Endothelial cell of umbilical vein (primary cell): ENCODE measurements around the gene ATP5MC2. TPM values are rescaled to one million over a fixed set of nuclear protein-coding genes. Genes with fewer than 3 reads are reported as not detected.

Experiments
- BruUV-seq: library from RNA; stranded (reverse); fragments of 400-500 nt; replicated peaks from 2 replicates; lab custom pipeline; 2021; lab: Mats Ljungman, UMichigan
- CTCF ChIA-PET: fragments of 300-600, 350-600 bp; sonication (Branson Sonifier 250); formaldehyde crosslinking; loops from one replicate; lab custom pipeline; 2021; ENCODE audit warnings: antibody characterized with exemption, inconsistent platforms; lab: Charles Lee
- POLR2A ChIA-PET: fragments of 300-600, 350-600 bp; sonication (Branson Sonifier 250); formaldehyde crosslinking; loops from one replicate; lab custom pipeline; 2021; ENCODE audit warnings: antibody characterized with exemption, inconsistent platforms; lab: Charles Lee
- DNase-seq: peaks from one replicate; pipeline ENCODE4 v3.0.0-alpha.2; 2011; ENCODE audit warnings: low read depth, low spot score
- FAIRE-seq: peaks from 2 replicates; lab custom pipeline; 2011; peaks lifted over from hg19 to GRCh38; lab: Jason Lieb, UNC
- H2AFZ ChIP-seq: 2 replicates; pipeline ENCODE4 v1.6.0; 2012; ENCODE audit warnings: low read depth, low read length, control low read depth, inconsistent platforms
- H3K27ac ChIP-seq: 2 replicates; pipeline ENCODE4 v1.5.1; 2011; ENCODE audit warnings: low read depth, mild to moderate bottlenecking, control low read depth, low read length, moderate library complexity; ENCODE audit not compliant: insufficient read depth
- H3K27me3 ChIP-seq, 2 experiments: 2 replicates each; pipeline versions ENCODE4 v1.6.0 to v1.6.1; 2011; ENCODE audit warnings: low read length in 2 of 2, mixed read lengths in 1 of 2; ENCODE audit not compliant: control insufficient read depth in 2 of 2, insufficient read depth in 2 of 2
- H3K36me3 ChIP-seq, 2 experiments: 2 replicates in 1 of 2; 3 replicates in 1 of 2; pipeline ENCODE4 v1.5.1; 2011; ENCODE audit warnings: low read length in 2 of 2, mild to moderate bottlenecking in 1 of 2, moderate library complexity in 1 of 2; ENCODE audit not compliant: control insufficient read depth in 2 of 2, insufficient read depth in 2 of 2; ENCODE audit errors: extremely low read depth in 1 of 2
- H3K4me1 ChIP-seq: 3 replicates; pipeline ENCODE4 v1.5.1; 2011; ENCODE audit warnings: mild to moderate bottlenecking, low read length; ENCODE audit not compliant: control insufficient read depth, insufficient read depth; ENCODE audit errors: extremely low read depth
- H3K4me2 ChIP-seq: 2 replicates; pipeline ENCODE4 v1.6.1; 2011; ENCODE audit warnings: low read length, control low read depth, mixed read lengths; ENCODE audit not compliant: insufficient read depth
- H3K4me3 ChIP-seq, 3 experiments: fragments of 200-600 bp in 1 of 3; sonication (generic), shearing (Covaris generic) in 1 of 3; replicated peaks in 1 of 3; 2 replicates each; pipeline ENCODE4 v1.5.1; 2011 to 2016; ENCODE audit warnings: control low read depth in 3 of 3, low read length in 3 of 3, mild to moderate bottlenecking in 2 of 3, inconsistent platforms in 1 of 3, low read depth in 1 of 3, moderate library complexity in 1 of 3; ENCODE audit not compliant: insufficient read depth in 1 of 3
- H3K79me2 ChIP-seq: 2 replicates; pipeline ENCODE4 v1.6.0; 2012; ENCODE audit warnings: low read length, inconsistent platforms; ENCODE audit not compliant: control insufficient read depth, insufficient read depth
- H3K9ac ChIP-seq: replicated peaks from 2 replicates; pipeline ENCODE3; 2011; ENCODE audit warnings: low read length, control low read depth; ENCODE audit not compliant: insufficient read depth; ENCODE audit errors: extremely low read depth
- H3K9me1 ChIP-seq: replicated peaks from 3 replicates; pipeline ENCODE4 v1.6.0; 2011; ENCODE audit warnings: mild to moderate bottlenecking, low read length; ENCODE audit not compliant: control insufficient read depth, insufficient read depth; ENCODE audit errors: extremely low read depth
- H3K9me3 ChIP-seq: replicated peaks from 2 replicates; pipeline ENCODE4 v1.5.1; 2012; ENCODE audit warnings: low read length, inconsistent platforms; ENCODE audit not compliant: control insufficient read depth, insufficient read depth
- H4K20me1 ChIP-seq: replicated peaks from 2 replicates; pipeline ENCODE3; 2011; ENCODE audit warnings: mild to moderate bottlenecking, low read length; ENCODE audit not compliant: control insufficient read depth, insufficient read depth; ENCODE audit errors: extremely low read depth
- EZH2 ChIP-seq: IDR thresholded peaks from 2 replicates; pipeline ENCODE4 v1.6.1; 2012; ENCODE audit warnings: borderline replicate concordance, low read depth, mild to moderate bottlenecking, moderate library complexity, low read length, inconsistent platforms; ENCODE audit not compliant: severe bottlenecking
- FOS ChIP-seq: IDR thresholded peaks from 2 replicates; pipeline ENCODE4 v1.6.1; 2011; ENCODE audit warnings: mild to moderate bottlenecking, low read length, moderate library complexity, borderline replicate concordance; ENCODE audit not compliant: insufficient read depth
- GATA2 ChIP-seq: IDR thresholded peaks from 2 replicates; pipeline ENCODE4 v1.7.0; 2011; ENCODE audit warnings: low read depth, mild to moderate bottlenecking, moderate library complexity, mixed read lengths, low read length; ENCODE audit not compliant: insufficient read length, insufficient read depth
- JUN ChIP-seq: IDR thresholded peaks from 2 replicates; pipeline ENCODE4 v1.6.1; 2011; ENCODE audit warnings: borderline replicate concordance, low read depth; ENCODE audit not compliant: insufficient read length, insufficient read depth
- MYC ChIP-seq: IDR thresholded peaks from one replicate; pipeline ENCODE4 v1.6.1; 2011; ENCODE audit warnings: mild to moderate bottlenecking, low read depth, low read length
- POLR2A ChIP-seq: IDR thresholded peaks from 2 replicates; pipeline ENCODE4 v1.6.1; 2012; ENCODE audit warnings: low read depth, mild to moderate bottlenecking, control low read depth, low read length
- POLR2AphosphoS5 ChIP-seq: IDR thresholded peaks from 2 replicates; pipeline ENCODE4 v1.6.1; 2012; ENCODE audit warnings: low read depth, mild to moderate bottlenecking, control low read depth, low read length, moderate library complexity; ENCODE audit not compliant: insufficient read depth
- dilution Hi-C: fragments of 300-500 bp; cut with MboI; formaldehyde crosslinking; loops from one replicate; pipeline ENCODE4 v1.15.0; 2019; ENCODE audit warnings: low sequenced_read_pairs; ENCODE audit not compliant: extremely low pct_ligation_motif_present
- intact Hi-C: fragments of 100-400 bp; cut with micrococcal nuclease; formaldehyde crosslinking; loops from one replicate; pipeline ENCODE4 v1.10.0; 2022
- polyA plus RNA-seq, 4 experiments: library from polyadenylated mRNA; depleted of rRNA in 3 of 4; stranded (reverse) in 3 of 4; unstranded in 1 of 4; fragments of >200 nt; gene quantifications; 2 replicates each; pipeline versions ENCODE4 v1.2.1 to v1.2.3, GENCODE V29; 2011 to 2012; ENCODE audit warnings: missing spikeins in 1 of 4
- total RNA-seq: library from RNA; stranded (reverse); gene quantifications from 2 replicates; pipeline ENCODE4 v1.2.3, GENCODE V29; 2021
- TF ChIP-seq, protein P1 (sequence below), 2 donors: IDR thresholded peaks; 1 replicate in 1 of 2; 2 replicates in 1 of 2; pipeline ENCODE4 v1.5.1; 2011; ENCODE audit warnings: low read length in 2 of 2, mild to moderate bottlenecking in 2 of 2, moderate library complexity in 2 of 2, control low read depth in 1 of 2, inconsistent platforms in 1 of 2, low read depth in 1 of 2; ENCODE audit not compliant: insufficient read depth in 1 of 2; ENCODE audit errors: extremely low read depth in 1 of 2
- TF ChIP-seq, protein P2 (sequence below): IDR thresholded peaks from 2 replicates; pipeline ENCODE4 v1.6.1; 2011; ENCODE audit not compliant: insufficient read depth, insufficient read length

ATP5MC2 gene
- total and polyA plus RNA-seq, 2 donors (not counting 3 experiments of a cell fraction or from before 2014, with no cell fraction given): 402 to 820 TPM

DNA sequence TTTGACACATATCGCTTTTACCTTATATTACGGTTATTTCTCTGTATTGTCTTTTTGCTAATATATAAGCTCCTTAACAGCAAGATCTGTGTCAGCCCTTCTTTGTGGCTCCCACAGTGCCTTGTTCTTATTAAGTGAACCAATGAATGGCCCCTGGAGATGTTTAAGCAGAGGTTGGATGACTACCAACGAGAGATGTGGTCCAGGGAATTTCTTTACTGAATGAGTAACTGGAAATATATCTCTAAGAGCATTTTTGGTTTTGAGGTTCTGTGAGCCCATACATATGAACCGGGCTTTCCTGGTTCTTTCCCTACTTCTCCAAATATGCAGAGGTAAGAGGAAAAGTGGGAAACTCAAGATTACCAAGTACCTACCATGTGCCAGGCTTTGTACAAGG lies 27.9 kb upstream of the ATP5MC2 start:
- Histone ChIP-seq H3K36me3 (no peaks in the 10 kb centered on the region), H3K4me2 (no peak overlapping the region), H3K9me3 (no peaks in the 10 kb centered on the region), H3K9ac (no peak overlapping the region), H4K20me1 (no peaks in the 10 kb centered on the region), H3K27me3 (peaks cover 48 to 58% of the 10 kb centered on the region in 2 experiments), H3K79me2 (no peaks in the 10 kb centered on the region), H3K9me1 (no peaks in the 10 kb centered on the region), H3K27ac (no peak overlapping the region), H2AFZ (no peak overlapping the region), H3K4me3 (no peak overlapping the region), H3K4me1 (no peaks in the 10 kb centered on the region)
- no peak for TF ChIP-seq EZH2
- TF ChIP-seq, protein P1, sequence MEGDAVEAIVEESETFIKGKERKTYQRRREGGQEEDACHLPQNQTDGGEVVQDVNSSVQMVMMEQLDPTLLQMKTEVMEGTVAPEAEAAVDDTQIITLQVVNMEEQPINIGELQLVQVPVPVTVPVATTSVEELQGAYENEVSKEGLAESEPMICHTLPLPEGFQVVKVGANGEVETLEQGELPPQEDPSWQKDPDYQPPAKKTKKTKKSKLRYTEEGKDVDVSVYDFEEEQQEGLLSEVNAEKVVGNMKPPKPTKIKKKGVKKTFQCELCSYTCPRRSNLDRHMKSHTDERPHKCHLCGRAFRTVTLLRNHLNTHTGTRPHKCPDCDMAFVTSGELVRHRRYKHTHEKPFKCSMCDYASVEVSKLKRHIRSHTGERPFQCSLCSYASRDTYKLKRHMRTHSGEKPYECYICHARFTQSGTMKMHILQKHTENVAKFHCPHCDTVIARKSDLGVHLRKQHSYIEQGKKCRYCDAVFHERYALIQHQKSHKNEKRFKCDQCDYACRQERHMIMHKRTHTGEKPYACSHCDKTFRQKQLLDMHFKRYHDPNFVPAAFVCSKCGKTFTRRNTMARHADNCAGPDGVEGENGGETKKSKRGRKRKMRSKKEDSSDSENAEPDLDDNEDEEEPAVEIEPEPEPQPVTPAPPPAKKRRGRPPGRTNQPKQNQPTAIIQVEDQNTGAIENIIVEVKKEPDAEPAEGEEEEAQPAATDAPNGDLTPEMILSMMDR (IDR thresholded peaks at IDR 0.05; ENCODE audit: extremely low read depth in 1 of 2, insufficient read depth in 1 of 2, low read depth in 1 of 2, low read length in 2 of 2): no peak
- dilution Hi-C loops: no loop called here
- ChIA-PET CTCF (interaction anchor here (0.9 to 20.3 kb wide), 3 partner anchors 39 to 488 kb away, joined by 3 to 719 read pairs (median 4); no protein-coding TSS in a partner anchor), POLR2A (no interaction called here)
- FAIRE-seq (no peak), DNase-seq (no peak)
- no TSS peak for BruUV-seq
- intact Hi-C loops: loop anchor here (5.0 kb wide), 1 partner anchor 284 kb away; the partner anchor contains the start of gene HOXC10

DNA sequence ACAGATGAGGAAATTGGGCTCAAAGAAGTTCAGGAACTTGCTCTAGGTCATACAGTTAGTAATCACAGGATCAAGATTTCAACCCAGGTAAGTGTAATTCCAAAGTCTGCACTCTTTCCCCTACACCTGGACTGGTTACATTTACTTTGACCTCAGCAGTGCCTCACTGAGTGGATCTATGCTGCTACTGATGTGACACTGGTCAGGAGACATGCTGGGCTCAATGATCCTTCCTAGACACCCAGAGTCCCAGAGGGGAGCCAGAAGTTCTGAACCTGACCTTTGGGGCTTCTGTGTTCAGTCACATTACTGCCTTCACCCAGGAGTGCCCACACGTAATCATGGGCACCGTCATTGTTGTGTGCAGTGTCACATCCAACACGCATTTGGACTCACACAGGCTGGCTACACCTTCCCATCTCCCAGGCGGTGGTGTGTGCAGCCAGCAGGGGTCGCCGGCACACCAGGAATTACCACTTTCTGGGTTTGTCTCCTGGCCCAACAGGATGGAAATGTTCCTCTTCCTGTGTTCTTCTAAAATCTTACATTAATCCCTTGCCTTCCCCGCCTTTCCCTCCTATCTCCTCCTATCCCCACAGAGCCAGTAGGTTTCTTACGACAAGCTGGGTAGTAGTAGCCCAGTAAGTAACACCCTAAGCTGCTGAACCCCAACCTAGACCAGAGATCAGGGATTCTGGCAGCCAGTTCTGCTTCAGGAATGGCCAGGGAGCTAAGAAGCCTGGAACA lies 25.8 kb upstream of the ATP5MC2 start:
- ChIA-PET POLR2A (no interaction called here), CTCF (interaction anchor here (0.6 to 20.3 kb wide), 19 partner anchors 12 to 500 kb away, joined by 3 to 719 read pairs (median 4); partner anchors contain the start of gene CALCOCO1)
- intact Hi-C loops: loop anchor here (1.0 to 5.0 kb wide), 3 partner anchors 42 to 286 kb away; partner anchors contain the start of gene HOXC10
- dilution Hi-C loops: no loop called here
- no peak overlapping the region for H3K27ac ChIP-seq
- no peak overlapping the region for H3K4me2 ChIP-seq
- TF ChIP-seq MYC (no peak), POLR2AphosphoS5 (no peak), EZH2 (peak; percentile 49), POLR2A (no peak), JUN (no peak), GATA2 (no peak), FOS (no peak)
- TF ChIP-seq, protein P1 (IDR thresholded peaks at IDR 0.05; ENCODE audit: extremely low read depth in 1 of 2, insufficient read depth in 1 of 2, low read depth in 1 of 2, low read length in 2 of 2): peak; percentile 95 to 96
- TF ChIP-seq, protein P2, sequence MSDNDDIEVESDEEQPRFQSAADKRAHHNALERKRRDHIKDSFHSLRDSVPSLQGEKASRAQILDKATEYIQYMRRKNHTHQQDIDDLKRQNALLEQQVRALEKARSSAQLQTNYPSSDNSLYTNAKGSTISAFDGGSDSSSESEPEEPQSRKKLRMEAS: no peak
- no peak overlapping the region for H3K4me3 ChIP-seq
- DNase-seq (peak; percentile 69), FAIRE-seq (peak; percentile 85)
- H3K9me3 ChIP-seq: no peaks in the 10 kb centered on the region
- H3K79me2 ChIP-seq: no peaks in the 10 kb centered on the region
- no peak overlapping the region for H3K9ac ChIP-seq
- H3K4me1 ChIP-seq: no peaks in the 10 kb centered on the region
- no peaks in the 10 kb centered on the region for H4K20me1 ChIP-seq
- H3K27me3 ChIP-seq: peaks cover 57 to 72% of the 10 kb centered on the region in 2 experiments
- no peaks in the 10 kb centered on the region for H3K9me1 ChIP-seq
- no TSS peak for BruUV-seq
- H3K36me3 ChIP-seq: no peaks in the 10 kb centered on the region
- H2AFZ ChIP-seq: no peak overlapping the region
